HepG2 (cell line): ENCODE measurements around the gene SYMPK. TPM values are rescaled to one million over a fixed set of nuclear protein-coding genes. Genes with fewer than 3 reads are reported as not detected.
A peak's percentile ranks its signal among the peaks of the same experiment; 100 is the strongest.

Experiments used
- EP300 ChIP-seq, 3 experiments: sonication (generic) in 1 of 3; formaldehyde crosslinking in 1 of 3; IDR thresholded peaks; 2 replicates each; pipeline versions ENCODE4 v1.5.1 to v1.6.1; 2011 to 2020; ENCODE audit warnings: low read depth in 2 of 3, low read length in 2 of 3, borderline replicate concordance in 1 of 3, improper control_type of control experiment in 1 of 3, mild to moderate bottlenecking in 1 of 3, missing genetic modification reagents in 1 of 3, moderate library complexity in 1 of 3
- GMEB1 ChIP-seq: sonication (generic); formaldehyde crosslinking; IDR thresholded peaks from 2 replicates; pipeline ENCODE4 v1.5.1; 2020; ENCODE audit warnings: missing genetic modification reagents, mild to moderate bottlenecking, borderline replicate concordance
- HOXA3 ChIP-seq: sonication (generic); formaldehyde crosslinking; IDR thresholded peaks from 2 replicates; pipeline ENCODE4 v1.5.0; 2020; ENCODE audit warnings: missing genetic modification reagents
- KLF6 ChIP-seq: IDR thresholded peaks from 2 replicates; pipeline ENCODE4 v1.8.0; 2016; ENCODE audit warnings: missing biosample characterization, missing genetic modification reagents
- MED8 ChIP-seq: sonication (generic); formaldehyde crosslinking; IDR thresholded peaks from 2 replicates; pipeline ENCODE4 v1.8.1; 2023; ENCODE audit warnings: mild to moderate bottlenecking, missing genetic modification reagents; ENCODE audit not compliant: insufficient replicate concordance
- NFIC ChIP-seq: IDR thresholded peaks from 2 replicates; pipeline ENCODE4 v1.6.1; 2012; ENCODE audit warnings: mild to moderate bottlenecking, low read length, inconsistent platforms
- NR2F2 ChIP-seq: IDR thresholded peaks from 2 replicates; pipeline ENCODE4 v1.6.1; 2012; ENCODE audit warnings: low read depth, inconsistent platforms, borderline replicate concordance
- POLR2A ChIP-seq, 2 experiments: IDR thresholded peaks; 2 replicates each; pipeline ENCODE4 v1.6.1; 2011; ENCODE audit warnings: low read depth in 2 of 2, low read length in 2 of 2, mild to moderate bottlenecking in 1 of 2, moderate library complexity in 1 of 2; ENCODE audit not compliant: insufficient read depth in 1 of 2
- REPIN1 ChIP-seq: sonication (generic); formaldehyde crosslinking; IDR thresholded peaks from 2 replicates; pipeline ENCODE4 v1.8.0; 2022; ENCODE audit warnings: missing genetic modification reagents, low read depth, mild to moderate bottlenecking, borderline replicate concordance
- STAG1 ChIP-seq: sonication (generic); formaldehyde crosslinking; IDR thresholded peaks from 2 replicates; pipeline ENCODE4 v1.4.0; 2020; ENCODE audit warnings: missing genetic modification reagents
- ZNF317 ChIP-seq: sonication (generic); formaldehyde crosslinking; IDR thresholded peaks from 2 replicates; pipeline ENCODE4 v1.5.0; 2020; ENCODE audit warnings: mild to moderate bottlenecking, missing genetic modification reagents
- ZNF710 ChIP-seq: sonication (generic); formaldehyde crosslinking; IDR thresholded peaks from 2 replicates; pipeline ENCODE4 v1.5.0; 2020; ENCODE audit warnings: mild to moderate bottlenecking, missing genetic modification reagents, borderline replicate concordance
- ZNF746 ChIP-seq: sonication (generic); formaldehyde crosslinking; IDR thresholded peaks from 2 replicates; pipeline ENCODE4 v1.8.0; 2022; ENCODE audit warnings: mild to moderate bottlenecking, missing genetic modification reagents
- ZNF775 ChIP-seq: sonication (generic); formaldehyde crosslinking; IDR thresholded peaks from 2 replicates; pipeline ENCODE4 v1.4.0; 2020; ENCODE audit warnings: missing genetic modification reagents, mild to moderate bottlenecking, moderate library complexity, borderline replicate concordance
- polyA plus RNA-seq, 8 experiments: library from polyadenylated mRNA; depleted of rRNA in 3 of 8; stranded (reverse) in 7 of 8; unstranded in 1 of 8; fragments of >200 nt; fragmentation: Illumina TruSeq in 4 of 8; extraction: Trizol in 4 of 8; gene quantifications; 2 replicates each; pipeline versions ENCODE4 v1.2.1 to v1.2.3, GENCODE V29; 2011 to 2016; ENCODE audit warnings: low read depth in 4 of 8, missing spikeins in 1 of 8, mixed read lengths in 1 of 8; ENCODE audit not compliant: insufficient read depth in 1 of 8
- total RNA-seq, 5 experiments: library from RNA; depleted of rRNA; stranded (reverse); fragments of >200 nt; fragmentation: Illumina TruSeq; extraction: Trizol; gene quantifications; 2 replicates each; pipeline ENCODE4 v1.2.3, GENCODE V29; 2016; ENCODE audit warnings: low read depth in 1 of 5
- TF ChIP-seq, protein P1 (sequence below): sonication (generic); formaldehyde crosslinking; conservative IDR thresholded peaks from 2 replicates; pipeline ENCODE4 v1.8.1; 2023; ENCODE audit warnings: missing genetic modification reagents
- TF ChIP-seq, protein P2 (sequence below): IDR thresholded peaks from 2 replicates; pipeline ENCODE4 v1.6.1; 2016; ENCODE audit warnings: missing genetic modification reagents, missing compliant biosample characterization
- TF ChIP-seq, protein P3 (sequence below): sonication (generic); formaldehyde crosslinking; IDR thresholded peaks from 2 replicates; pipeline ENCODE4 v1.4.0; 2020; ENCODE audit warnings: missing genetic modification reagents

SYMPK gene
- total and polyA plus RNA-seq, 2 of the 13 experiments (the other 11 are each of a cell fraction or from before 2014, with no cell fraction given), result 21.9 to 55.7 TPM

DNA sequence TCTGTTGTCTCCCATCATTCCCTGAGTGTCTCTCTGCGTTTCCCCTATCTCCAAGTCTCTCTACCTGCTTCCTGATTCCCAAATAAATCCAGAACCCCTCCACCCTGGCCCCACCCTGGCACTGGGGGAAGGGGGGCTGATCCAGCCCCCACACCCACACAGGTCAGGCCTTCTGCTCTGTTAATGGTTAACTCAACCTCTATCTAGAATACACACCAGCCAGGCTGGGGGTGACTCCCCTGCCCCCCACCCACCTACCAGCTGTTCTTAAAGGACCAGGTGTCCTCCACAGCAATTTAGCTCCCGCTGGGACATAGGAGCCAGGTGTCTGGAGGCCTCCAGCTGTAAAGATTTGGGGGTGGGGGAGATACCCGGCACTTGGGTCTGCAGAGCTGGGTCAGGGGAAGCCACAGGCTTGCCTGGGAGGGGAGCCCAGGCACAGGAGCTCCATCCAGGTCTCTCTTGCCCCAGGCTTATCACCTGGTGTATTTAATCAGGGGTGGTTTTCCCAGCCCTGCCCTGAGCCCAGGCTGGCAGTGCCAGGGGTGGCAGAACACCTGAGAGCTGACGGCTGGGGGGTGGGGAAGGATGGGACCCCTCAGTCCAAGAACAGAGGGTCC is 19.1 kb upstream of the SYMPK start (continued):
- TF ChIP-seq ZNF710 (CRISPR knock-in tag), result no peak
- TF ChIP-seq POLR2A (IDR thresholded peaks at IDR 0.05; ENCODE audit: insufficient read depth in 1 of 2, low read depth in 2 of 2, low read length in 2 of 2), result peak in 1 of 2 experiments; percentile 66; a peak in 2 of 4 replicates
- TF ChIP-seq, protein P1, sequence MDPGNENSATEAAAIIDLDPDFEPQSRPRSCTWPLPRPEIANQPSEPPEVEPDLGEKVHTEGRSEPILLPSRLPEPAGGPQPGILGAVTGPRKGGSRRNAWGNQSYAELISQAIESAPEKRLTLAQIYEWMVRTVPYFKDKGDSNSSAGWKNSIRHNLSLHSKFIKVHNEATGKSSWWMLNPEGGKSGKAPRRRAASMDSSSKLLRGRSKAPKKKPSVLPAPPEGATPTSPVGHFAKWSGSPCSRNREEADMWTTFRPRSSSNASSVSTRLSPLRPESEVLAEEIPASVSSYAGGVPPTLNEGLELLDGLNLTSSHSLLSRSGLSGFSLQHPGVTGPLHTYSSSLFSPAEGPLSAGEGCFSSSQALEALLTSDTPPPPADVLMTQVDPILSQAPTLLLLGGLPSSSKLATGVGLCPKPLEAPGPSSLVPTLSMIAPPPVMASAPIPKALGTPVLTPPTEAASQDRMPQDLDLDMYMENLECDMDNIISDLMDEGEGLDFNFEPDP, result 0 out of 2 replicates have a peak, but pooled peaks have one; percentile 25
- TF ChIP-seq, protein P2, sequence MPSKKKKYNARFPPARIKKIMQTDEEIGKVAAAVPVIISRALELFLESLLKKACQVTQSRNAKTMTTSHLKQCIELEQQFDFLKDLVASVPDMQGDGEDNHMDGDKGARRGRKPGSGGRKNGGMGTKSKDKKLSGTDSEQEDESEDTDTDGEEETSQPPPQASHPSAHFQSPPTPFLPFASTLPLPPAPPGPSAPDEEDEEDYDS (CRISPR knock-in tag), result peak; percentile 90
- 0 out of 2 replicates have a peak, but pooled peaks have one; percentile 62 for TF ChIP-seq KLF6 (CRISPR knock-in tag)
- TF ChIP-seq ZNF775 (CRISPR knock-in tag), result no peak
- TF ChIP-seq STAG1, result peak; percentile 21; the same call in 1 of the 2 replicates
- peak; percentile 77; the same call in 1 of the 2 replicates for TF ChIP-seq NR2F2
- TF ChIP-seq EP300 (IDR thresholded peaks at IDR 0.05; ENCODE audit: low read depth in 2 of 2, low read length in 2 of 2), result peak in 1 of 2 experiments; percentile 84; a peak in 2 of 4 replicates
- peak; percentile 60; the same call in 1 of the 2 replicates for TF ChIP-seq EP300 (CRISPR knock-in tag; IDR thresholded peaks at IDR 0.05; ENCODE audit: borderline replicate concordance)
- TF ChIP-seq, protein P3, sequence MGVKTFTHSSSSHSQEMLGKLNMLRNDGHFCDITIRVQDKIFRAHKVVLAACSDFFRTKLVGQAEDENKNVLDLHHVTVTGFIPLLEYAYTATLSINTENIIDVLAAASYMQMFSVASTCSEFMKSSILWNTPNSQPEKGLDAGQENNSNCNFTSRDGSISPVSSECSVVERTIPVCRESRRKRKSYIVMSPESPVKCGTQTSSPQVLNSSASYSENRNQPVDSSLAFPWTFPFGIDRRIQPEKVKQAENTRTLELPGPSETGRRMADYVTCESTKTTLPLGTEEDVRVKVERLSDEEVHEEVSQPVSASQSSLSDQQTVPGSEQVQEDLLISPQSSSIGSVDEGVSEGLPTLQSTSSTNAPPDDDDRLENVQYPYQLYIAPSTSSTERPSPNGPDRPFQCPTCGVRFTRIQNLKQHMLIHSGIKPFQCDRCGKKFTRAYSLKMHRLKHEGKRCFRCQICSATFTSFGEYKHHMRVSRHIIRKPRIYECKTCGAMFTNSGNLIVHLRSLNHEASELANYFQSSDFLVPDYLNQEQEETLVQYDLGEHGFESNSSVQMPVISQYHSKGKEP (CRISPR knock-in tag), result no peak
- TF ChIP-seq GMEB1 (CRISPR knock-in tag), result no peak
- 0 out of 2 replicates have a peak, but pooled peaks have one; percentile 17 for TF ChIP-seq ZNF317
- TF ChIP-seq NFIC, result peak; percentile 69; the same call in 1 of the 2 replicates
- 0 out of 2 replicates have a peak, but pooled peaks have one; percentile 65 for TF ChIP-seq REPIN1
- peak; percentile 82 for TF ChIP-seq ZNF746 (CRISPR knock-in tag)
- TF ChIP-seq MED8 (CRISPR knock-in tag), result peak; percentile 53
- peak; percentile 63 for TF ChIP-seq HOXA3
